Ramos (cell line): ENCODE results near the gene POM121L12.

Source experiments
- in situ Hi-C: fragments of 300-500 bp; cut with MboI; formaldehyde crosslinking; loops from one replicate; pipeline ENCODE4 v1.14.3; 2022; ENCODE audit warnings: low sequenced_read_pairs; ENCODE audit not compliant: unreplicated experiment

Gene POM121L12

GRCh38 chr7:53035499-53036412 is at the start of gene POM121L12:
Gene POM121L12 (plus strand): TSS chr7:53035633. CDS start chr7:53035672, 39 bp downstream.
- in situ Hi-C loops: no loop called here

GRCh38 chr7:52992001-52992400 is 43.4 kb upstream of the POM121L12 start:
- in situ Hi-C loops: no loop called here

- in situ Hi-C loops: no loop called here
These were observed 42.8 kb upstream of the POM121L12 start for GRCh38 chr7:52992479-52993162.

- in situ Hi-C loops: no loop called here
These were observed 39.8 kb upstream of the POM121L12 start for GRCh38 chr7:52995676-52996075.

- in situ Hi-C loops: no loop called here
These were observed 34.2 kb upstream of the POM121L12 start for GRCh38 chr7:53001221-53001620.

- in situ Hi-C loops: no loop called here
These were observed 33.0 kb upstream of the POM121L12 start for GRCh38 chr7:53002389-53002788.

- in situ Hi-C loops: no loop called here
These were observed 31.6 kb upstream of the POM121L12 start for GRCh38 chr7:53003653-53004445.

GRCh38 chr7:53013925-53014324 is 21.5 kb upstream of the POM121L12 start:
- in situ Hi-C loops: no loop called here

- in situ Hi-C loops: no loop called here
These were observed 20.0 kb upstream of the POM121L12 start for GRCh38 chr7:53015463-53015862.

GRCh38 chr7:53022893-53023292 is 12.5 kb upstream of the POM121L12 start:
- in situ Hi-C loops: no loop called here

GRCh38 chr7:53048638-53049037 is 13.2 kb downstream of the POM121L12 start:
- in situ Hi-C loops: no loop called here

GRCh38 chr7:53050433-53050832 is 15.0 kb downstream of the POM121L12 start:
- in situ Hi-C loops: no loop called here

GRCh38 chr7:53059591-53059990 is 24.2 kb downstream of the POM121L12 start:
- in situ Hi-C loops: no loop called here

- in situ Hi-C loops: no loop called here
These were observed 24.6 kb downstream of the POM121L12 start for GRCh38 chr7:53060066-53060465.

GRCh38 chr7:53062796-53063195 is 27.4 kb downstream of the POM121L12 start:
- in situ Hi-C loops: no loop called here

- in situ Hi-C loops: no loop called here
These were observed 33.2 kb downstream of the POM121L12 start for GRCh38 chr7:53068673-53069072.

GRCh38 chr7:53070883-53071282 is 35.5 kb downstream of the POM121L12 start:
- in situ Hi-C loops: no loop called here
